NOMO-1 treated with DMSO at 0.1 percent for 48 hours (cell line): ENCODE data around the gene KCNIP4.
A peak's percentile ranks its signal among the peaks of the same experiment; 100 is the strongest.

Source experiments
- DNase-seq: peaks from one replicate; lab custom pipeline; 2025; ENCODE audit not compliant: unreplicated experiment; lab: John Stamatoyannopoulos, UW

Gene KCNIP4

GRCh38 chr4:20698382-20698781 is 1250.2 kb downstream of the KCNIP4 start:
- peak; percentile 42 for DNase-seq

GRCh38 chr4:20696815-20697214 is 1251.8 kb downstream of the KCNIP4 start:
- DNase-seq, result no peak

GRCh38 chr4:20687864-20688263 is 1260.7 kb downstream of the KCNIP4 start:
- DNase-seq, result no peak

- DNase-seq, result peak; percentile 53
Observed at GRCh38 chr4:20684852-20685763, 1263.5 kb downstream of the KCNIP4 start.

- DNase-seq, result no peak
Observed at GRCh38 chr4:20683766-20684165, 1264.8 kb downstream of the KCNIP4 start.

GRCh38 chr4:20682853-20683252 is 1265.7 kb downstream of the KCNIP4 start:
- DNase-seq, result no peak

GRCh38 chr4:20681271-20681670 is 1267.3 kb downstream of the KCNIP4 start:
- no peak for DNase-seq

GRCh38 chr4:20680736-20681135 is 1267.8 kb downstream of the KCNIP4 start:
- DNase-seq, result no peak

- DNase-seq, result no peak
Observed at GRCh38 chr4:20679951-20680350, 1268.6 kb downstream of the KCNIP4 start.
